ENCODE measurements around the gene TTC34.
"Not testable (repeated sequence)": the region's sequence is repeated elsewhere in the genome, so short reads cannot be mapped to it uniquely, and the experiment has no call there.

Gene TTC34

DNA sequence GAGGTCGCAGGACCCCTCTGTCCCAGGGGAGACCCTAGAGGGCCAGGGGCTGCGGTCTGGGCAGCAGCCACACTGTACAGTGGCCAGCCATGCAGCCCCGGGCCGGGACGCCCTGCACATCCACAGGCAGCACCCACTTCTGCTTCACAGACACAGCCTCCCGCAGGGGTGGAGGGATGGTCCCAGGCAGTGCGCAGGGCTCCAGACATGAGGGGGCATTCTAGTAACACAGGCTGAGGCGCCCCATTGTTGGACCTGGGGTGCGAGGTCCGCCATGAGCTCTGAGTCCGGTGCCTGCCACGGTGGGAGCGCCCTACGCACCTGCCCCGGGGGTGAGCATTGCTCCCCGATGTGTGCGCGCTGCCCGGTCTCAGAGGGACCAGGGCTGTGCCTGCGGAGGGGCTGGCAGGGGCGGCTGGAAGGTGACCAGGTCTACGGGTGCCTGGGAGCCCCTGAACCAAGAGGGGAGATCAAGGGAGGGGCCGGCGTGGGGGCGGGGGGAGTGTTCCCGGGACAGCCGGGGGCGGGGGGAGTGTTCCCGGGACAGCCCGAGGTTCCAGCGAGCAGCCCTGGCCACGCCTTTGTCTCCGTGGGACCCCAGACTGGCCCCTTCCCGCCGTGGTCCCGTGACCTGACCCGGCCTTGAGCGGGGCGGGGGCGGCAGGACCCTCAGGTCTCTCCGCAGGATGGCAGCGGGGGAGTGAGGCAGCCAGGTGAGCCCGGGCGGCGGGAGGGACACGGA, 173.1 kb downstream of the TTC34 start:
- DNase-seq (ENCODE audit: low spot score) = no peak

DNA sequence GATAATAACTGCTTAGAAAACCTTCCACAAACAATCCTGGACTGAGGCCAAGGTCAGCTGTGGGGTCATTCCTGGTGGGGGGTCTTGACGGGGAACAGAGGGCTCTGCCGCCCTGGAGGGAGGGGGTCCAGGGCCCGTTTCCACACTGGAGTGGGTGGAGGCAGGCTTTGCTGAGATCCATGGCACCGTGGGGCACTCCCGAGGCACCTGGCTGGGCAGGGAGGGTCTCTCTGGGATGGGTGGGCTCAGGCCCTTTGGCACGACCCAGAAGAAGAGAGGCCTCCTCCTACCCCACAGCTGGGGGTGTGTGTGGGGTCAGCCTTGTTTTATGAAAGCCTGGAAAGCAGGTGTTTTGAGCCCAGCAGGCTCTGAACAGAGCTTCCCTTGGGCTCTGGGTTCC, 173.7 kb downstream of the TTC34 start:
- no peak for DNase-seq (ENCODE audit: low spot score)

DNA sequence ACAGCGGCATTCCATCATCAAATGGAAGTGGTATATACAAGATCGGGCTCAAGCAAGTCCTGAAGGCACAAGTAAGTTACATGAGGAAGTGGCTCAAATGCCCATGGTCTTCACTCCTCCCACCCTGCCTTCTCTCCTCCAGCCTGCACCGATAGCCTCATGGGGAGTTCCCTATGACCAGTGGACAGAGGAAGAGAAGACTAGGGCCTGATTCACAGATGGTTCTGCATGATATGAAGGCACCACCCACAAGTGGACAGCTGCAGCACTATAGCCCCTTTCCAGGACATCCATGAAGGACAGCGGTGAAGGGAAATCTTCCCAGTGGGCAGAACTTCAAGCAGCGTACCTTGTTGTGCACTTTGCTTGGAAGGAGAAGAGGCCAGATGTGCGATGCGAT, 175.7 kb downstream of the TTC34 start:
- DNase-seq (ENCODE audit: low spot score) = not testable (repeated sequence)

DNA sequence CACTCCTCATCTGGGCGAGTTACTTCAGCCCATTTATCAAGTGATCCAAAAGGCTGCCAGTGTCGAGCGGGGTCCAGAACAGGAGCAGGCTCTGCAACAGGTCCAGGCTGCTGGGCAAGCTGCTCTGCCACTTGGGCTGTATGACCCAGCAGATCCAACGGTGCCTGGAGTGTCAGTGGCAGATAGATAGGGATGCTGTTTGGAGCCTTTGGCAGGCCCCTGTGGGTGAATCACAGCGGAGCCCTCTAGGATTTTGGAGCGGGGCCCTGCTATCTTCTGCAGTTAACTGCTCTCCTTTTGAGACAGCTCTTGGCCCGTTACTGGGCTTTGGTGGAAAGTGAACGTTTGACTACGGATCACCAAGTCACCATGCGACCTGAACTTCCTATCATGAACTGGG, 176.2 kb downstream of the TTC34 start:
- DNase-seq (ENCODE audit: low spot score) = no peak

DNA sequence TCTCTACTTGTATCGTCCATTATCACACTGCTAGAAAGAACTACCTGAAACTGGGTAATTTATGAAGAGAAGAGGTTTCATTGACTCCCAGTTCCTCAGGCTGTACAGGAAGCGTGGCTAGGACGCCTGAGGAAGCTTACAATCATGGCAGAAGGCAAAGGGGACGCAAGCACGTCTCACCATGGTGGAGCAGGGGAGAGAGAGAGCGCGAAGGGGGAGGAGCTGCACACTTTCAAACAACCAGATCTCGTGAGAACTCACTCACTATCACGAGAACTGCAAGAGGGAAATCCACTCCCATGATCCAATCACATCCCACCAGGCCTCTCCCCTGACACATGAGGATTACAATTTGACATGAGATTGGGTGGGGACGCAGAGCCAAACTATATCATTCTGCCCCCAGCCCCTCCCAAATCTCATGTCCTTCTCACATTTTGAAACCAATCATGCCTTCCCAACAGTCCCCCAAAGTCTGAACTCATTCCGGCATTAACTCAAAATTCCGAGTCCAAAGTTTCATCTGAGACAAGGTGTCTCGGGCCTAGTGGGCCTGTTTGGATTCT, 176.7 kb downstream of the TTC34 start:
- DNase-seq (ENCODE audit: low spot score) = no peak

DNA sequence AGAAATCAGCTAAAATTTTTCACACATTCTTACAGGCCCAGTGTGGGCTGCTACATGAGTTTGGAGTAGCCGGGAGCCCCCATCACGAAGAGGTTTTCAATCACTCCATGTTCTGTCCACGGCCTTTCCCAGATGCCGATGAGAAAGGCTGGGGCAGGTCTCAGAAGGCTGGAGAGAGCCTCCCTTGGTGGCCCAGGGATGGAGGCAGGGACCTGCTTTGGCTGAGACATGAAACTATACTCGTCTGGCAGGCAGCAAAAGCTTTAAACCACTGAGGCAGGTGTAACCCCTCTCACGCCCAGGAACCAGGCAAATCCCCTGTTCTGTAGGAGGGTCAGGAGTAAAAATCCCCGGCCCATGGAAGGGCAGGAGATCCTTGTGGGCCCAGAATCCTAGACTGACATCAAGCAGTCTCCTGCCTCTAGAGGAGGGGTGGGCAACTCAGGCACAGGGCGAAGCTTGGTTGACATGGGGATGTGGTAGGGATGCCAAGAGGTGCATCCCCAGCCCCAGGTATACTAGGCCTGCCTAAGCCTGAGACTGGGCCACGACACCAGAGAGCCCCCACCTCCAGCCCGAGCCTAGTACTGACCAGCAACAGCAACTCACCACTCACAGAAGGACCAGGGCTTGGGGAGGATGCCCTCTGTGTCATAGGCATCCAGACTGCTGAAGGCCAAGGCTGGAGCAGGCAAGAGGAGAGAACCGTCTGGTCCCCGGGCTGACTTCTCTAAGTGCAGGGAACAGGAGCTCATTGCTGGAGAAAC, 177.7 kb downstream of the TTC34 start:
- no peak for DNase-seq (ENCODE audit: low spot score)

DNA sequence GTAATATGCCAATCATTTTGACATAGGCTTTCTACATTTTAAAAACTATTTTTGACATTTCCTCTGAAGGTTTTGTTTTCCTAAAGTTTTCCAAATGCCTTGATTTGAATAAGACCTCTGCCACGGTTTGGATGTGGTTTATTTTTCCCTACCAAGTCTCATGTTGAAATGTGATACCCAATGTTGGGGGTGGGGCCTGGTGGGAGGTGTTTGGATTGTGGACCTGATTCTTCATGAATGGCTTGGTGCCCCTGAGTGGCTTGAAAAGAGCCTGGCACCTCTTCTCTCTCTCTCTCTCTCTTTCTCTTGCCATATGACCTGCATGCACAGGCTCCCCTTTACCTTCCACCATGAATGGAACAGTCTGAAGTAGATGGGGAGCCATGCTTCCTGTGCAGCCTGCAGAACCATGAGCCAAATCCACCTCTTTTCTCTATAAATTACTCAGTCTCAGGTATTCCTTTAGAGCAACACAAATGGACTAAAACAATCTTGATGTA, 183.5 kb downstream of the TTC34 start:
- no peak for DNase-seq (ENCODE audit: low spot score)

DNA sequence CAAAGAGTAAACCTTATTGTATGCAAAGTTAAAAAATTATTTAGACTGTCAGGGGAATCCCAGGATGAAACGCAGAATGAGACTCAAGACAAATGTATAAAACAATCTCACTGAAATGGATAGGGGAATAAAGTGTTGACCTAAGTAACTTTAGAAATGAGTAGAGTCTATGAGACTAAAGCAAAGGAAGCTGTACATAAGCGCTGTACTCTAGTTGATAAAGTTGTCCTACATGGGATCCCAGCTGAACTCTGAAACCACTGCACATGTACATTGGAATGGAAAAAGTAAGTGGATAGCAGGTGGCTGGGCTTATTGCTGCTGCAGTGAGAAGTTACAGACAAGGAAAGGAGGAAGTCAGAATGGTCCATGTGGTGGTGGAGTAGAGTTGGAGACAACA, 187.3 kb downstream of the TTC34 start:
- DNase-seq (ENCODE audit: low spot score) = no peak

DNA sequence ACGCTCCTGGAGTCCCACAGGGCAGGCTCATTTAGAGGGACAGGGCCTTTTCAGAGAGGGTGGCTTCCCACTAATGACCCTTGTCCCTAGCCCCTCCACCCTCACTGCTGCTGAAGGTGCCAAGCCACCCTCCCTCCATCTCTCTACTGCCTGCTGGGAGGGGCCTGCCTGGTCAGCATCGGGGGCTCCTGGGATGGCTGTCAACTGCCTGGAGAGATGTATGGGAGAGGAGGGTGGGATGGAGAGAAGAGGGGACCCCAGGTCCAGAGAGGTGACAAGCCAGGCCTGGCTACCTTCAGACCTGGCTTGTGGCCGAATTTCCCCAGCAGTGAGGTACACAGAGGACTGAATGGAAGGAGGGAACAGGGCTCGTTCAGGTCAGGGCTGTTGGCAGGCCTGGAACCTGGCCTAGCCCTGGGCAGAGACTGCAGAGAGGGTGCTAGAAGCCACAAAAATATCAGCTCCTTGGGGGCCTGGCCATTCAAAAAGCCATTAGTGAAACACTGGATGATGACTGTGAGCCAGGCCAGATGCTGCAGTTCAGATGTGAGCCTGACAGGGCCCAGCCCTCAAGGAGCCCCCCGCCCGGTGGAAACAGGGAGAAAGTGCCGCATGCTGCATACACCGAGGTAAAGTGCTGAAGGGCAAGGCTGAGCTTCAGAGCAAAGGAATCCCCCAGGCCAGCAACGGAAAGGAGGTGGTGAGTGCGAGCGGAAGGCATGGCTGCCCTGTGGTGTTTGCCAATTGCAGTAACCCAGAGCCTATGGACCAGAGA, 188.7 kb downstream of the TTC34 start:
- no peak for DNase-seq (ENCODE audit: low spot score)

DNA sequence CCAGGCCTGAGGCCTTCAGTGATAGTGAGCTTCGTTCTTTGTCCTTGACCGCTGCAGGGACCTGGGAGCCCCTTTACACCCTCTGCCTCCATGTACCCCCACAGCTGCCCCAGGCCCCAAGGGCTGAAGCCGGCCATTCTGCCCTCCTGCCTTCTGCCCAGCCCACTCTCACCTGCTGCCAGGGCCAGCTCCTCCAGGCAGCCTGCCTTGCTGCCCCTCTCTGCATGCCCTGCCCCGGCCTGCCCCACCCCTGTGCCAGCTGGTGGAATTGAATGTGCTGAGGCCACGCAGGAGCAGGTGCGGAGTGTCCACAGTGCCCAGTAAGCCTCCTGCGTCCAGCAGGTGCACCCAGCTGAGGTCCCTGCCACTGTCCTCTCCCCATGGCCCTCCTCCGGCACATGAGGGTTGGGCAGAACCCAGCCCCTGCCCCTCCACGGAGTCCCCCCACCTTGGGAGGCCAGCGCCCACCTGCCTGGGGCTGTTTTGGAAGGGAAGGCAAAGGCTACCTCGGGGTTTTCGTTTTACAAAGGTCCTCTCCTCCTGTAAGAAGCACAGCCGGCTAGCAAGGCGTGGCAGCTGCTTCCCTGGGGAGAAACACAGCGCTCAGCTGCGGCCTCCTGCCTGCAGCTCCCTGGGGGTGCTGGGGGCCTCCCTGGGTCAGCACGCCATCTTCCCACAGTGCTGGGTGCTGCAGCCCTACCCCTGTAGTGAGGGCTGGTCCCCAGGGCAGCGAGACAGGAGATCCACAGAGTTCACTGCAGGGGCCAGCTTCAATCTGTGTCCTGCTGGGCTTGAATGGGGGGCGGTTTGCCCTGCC, 189.7 kb downstream of the TTC34 start:
- DNase-seq (ENCODE audit: low spot score) = no peak

DNA sequence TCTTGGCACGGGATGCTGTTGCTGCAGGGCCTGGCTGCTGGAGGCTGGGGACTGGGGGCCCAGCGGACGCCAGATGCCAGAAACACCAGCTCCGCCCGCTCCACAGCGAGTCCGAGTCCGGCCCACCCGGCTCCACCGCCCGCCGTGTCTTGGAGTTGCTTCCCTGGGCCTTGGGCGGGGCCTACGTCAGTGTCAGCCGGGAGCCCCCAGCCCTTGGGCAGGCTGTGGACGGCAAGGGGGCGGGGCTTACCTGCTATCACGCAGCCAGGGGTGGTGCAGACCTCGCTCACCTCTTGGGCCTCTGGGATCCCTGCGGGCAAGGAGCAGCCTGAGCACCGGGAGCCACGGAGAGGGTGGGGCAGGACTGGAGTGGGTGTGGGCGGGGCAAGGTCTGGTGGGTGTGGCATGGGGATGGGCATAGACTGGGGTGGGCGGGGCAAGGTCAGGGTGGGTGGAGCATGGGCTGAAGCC, 190.4 kb downstream of the TTC34 start:
- no peak for DNase-seq (ENCODE audit: low spot score)

DNA sequence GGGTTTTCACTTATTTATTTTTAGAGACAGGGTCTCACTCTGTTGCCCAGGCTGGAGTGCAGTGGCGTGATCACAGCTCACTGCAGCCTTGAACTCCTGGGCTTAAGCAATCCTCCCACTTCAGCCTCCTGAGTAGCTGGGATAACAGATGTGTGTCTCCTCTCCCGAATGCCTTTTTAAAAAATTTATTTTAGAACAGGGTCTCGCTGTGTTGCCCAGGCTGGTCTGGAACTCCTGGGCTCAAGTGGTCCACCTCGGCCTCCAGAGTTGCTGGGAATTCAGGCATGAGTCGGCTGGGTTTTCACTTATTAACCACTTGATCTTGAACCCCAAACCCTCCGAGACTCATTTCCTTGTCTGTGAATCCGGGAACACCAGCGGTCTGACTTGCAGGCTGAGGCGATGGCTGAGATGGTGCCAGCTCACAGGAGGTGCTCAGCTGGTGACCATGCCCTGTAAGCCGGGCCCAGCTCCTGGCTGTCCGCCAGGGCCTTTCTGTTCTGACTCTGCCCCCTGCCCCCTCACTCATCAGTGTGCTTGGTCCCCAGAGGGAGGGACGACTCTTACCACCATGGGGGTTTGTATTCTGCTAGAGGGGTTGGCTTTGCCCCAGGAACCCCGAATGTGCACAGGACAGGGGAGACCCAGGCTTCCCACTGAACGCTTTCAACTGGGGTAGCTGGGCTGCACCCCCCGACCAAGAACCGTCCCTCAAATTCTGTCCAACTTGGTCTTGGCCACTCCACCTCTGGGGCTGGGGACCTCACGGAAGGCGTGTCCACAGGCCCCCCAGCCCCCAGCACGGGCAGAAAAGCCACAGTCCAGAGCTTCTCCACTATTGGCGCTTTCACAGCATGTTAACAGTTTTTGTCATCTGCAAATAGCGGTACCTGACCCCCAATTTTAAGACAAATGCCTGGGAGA, 191.2 kb downstream of the TTC34 start:
- DNase-seq (ENCODE audit: low spot score) = no peak

DNA sequence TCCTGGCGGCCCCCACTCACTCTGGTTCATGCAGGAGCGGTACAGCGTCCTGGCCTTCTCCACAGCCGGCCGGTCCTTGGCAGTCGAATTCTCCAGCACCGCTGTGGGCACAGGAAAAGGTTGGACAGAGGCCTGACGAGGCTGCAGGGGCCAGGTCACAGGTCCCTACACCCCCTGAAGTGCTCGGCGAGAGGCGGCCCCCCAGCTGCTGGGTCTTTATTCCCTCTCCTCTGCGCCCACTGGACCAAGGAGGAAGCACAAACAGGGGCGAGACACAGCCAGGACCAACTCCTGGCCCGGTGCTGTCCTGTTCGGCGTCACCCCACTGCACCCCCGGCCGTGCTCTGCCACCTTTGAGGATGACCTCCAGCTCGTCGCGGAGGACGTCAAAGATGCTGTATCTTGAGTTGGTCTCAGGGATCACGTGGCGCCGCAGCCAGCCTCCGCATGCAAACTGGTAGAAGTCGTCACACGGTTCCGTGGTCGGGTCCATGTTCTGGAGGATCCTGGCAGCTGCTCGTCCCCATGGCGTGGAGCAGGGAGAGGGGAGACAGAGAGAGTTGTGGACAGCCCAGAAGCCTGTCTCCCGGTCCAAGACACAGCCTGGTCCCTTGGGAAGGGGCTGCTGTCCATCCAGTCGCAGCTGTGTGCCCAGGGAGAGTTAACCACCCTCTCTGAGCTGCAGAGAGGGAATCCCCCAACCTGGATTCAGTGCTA, 192.0 kb downstream of the TTC34 start:
- no peak for DNase-seq (ENCODE audit: low spot score)

DNA sequence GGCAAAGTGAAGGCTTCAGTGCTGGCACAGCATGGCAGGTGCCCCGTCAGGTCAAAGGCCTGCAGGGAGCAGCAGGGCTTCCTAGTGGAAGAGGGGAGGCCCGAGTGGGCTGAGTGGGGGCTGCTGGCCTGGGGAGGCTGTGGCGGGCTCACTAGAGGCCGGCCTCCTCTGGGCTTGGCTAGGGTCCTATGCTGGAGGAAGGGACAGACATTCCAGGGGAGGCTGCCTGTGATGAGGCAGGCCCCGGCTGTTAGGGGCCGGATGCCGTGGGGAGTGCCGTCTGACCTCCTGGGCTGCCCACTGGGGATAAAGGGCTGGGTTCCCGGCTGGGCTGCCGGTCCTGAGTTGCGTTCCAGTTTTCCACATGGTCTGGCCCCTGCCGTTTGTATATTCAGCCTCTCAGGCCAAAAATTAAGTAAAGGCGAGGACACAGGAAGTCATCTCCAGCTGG, 193.8 kb downstream of the TTC34 start:
- no peak for DNase-seq (ENCODE audit: low spot score)

DNA sequence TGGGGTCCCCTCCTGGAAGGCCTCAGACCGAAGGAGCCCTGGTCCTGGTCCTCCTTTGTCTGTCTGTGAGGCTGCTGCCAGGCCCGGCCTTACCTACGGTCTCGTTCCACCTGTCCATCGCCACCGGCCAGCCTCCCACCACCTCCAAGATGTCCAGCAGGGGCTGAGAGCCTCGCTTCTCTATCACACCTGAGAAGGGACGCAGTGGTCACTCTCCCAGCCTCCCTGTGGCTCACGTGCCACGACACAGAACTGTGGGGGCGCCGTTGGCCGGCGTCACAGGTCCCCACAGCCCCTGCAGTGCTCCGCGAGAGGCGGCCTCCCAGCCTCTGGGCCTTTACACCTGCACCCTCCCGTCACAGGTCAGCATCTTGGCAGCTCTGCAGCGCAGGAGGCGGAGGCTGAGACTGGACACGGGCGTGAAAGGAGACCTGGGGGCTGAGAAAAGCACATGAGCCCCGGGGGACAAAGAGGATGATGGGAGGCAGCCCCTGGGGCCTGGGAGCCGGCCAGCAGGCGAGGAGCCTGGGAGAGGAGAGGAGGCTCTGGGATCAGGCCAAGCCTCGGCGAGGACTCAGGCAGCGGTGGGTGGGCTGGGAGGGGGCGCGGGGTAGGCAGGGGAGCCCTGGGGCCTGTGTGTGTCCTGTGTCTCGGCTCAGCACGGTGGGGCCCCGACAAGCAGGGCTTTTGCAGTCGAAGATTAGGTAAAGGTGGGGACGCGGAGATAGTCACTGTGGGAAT, 194.4 kb downstream of the TTC34 start:
- DNase-seq (ENCODE audit: low spot score) = no peak

DNA sequence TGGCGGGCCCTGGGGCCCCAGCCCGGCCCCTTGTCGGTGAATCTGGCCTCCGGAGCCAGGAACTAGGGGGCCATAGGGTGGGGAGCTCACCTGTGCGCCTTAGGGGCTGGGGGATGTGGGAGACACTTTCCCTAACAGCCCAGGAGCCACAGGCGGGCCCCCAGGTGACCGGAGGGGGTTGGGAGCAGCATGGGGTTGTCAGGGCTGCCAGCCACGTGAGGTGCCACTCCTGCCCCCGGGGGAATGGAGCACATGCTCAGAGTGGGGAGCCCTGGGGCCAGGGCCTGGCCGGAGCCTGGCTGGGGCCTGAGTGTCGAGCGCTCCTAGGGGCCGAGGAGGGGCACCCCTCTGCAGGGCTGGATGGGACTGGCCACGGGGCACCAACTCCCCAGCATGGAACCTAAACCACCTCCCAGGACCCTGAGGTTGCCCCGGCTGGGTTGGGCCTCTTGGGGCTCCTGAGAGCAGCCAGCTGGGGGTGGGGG, 195.1 kb downstream of the TTC34 start:
- no peak for DNase-seq (ENCODE audit: low spot score)

DNA sequence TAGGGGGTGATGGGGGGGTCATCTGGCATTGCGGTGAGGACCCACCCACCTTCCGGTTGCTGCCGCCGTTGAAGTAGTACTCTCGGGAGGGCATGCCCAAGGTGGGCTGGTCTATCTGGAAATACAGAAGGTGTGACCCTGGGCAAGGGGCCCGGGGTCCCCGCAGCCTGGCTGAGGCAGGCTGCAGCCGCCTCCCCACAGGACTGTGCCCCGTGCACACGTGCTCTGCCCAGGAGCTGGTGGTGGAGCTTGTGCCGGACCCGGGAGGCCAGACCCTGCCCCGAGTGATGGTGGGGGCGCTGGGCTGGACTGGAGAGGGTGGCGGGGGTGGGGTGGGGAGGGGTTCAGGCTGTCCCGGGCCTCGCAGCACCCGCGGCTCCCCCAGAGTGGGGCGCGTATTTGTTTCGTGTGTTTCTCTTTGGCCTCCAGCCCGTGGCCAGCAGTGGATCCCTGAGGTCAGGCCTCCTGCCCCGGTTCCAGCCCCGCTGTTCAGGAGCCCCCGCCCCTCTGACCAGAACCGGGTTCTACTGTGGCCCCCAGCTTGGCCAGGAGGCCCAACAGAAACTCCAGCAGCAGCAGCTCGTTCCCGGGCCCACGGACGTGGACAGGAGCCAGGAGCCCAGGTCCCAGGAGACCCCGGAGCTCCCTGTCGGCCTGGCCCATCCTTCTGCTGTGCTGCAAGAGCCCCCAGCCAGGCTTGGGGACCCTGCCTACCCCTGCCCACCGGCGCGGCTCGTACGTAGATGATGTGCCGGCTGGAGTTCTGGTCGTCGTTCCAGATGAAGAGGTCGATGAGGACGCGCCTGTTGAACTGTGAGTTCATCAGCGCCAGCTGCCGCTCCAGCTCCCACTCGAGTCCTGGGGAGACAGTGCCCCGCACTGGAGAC, 195.7 kb downstream of the TTC34 start:
- no peak for DNase-seq (ENCODE audit: low spot score)

Measured in Ammon's horn (tissue), 1 donor.